HepG2 (cell line): ENCODE measurements around the gene CIAO2B. TPM values are rescaled to one million over a fixed set of nuclear protein-coding genes. Genes with fewer than 3 reads are reported as not detected.

Experiments used
- ATAC-seq: fragments of 200-7000 bp; cut with Tn5 transposase; 3 replicates; pipeline ENCODE4 v1.9.1; 2020; ENCODE audit warnings: mild to moderate bottlenecking, moderate library complexity
- BruUV-seq: library from RNA; stranded (reverse); fragments of 400-500 nt; replicated peaks from 2 replicates; lab custom pipeline; 2021; lab: Mats Ljungman, UMichigan
- CTCF ChIA-PET: fragments of 300-600 bp; formaldehyde crosslinking; extraction: SDS; loops from one replicate; lab custom pipeline; 2021; ENCODE audit warnings: low total read pairs, inconsistent platforms, low intra/inter-chr PET ratio; lab: Yijun Ruan, JAX
- POLR2A ChIA-PET: fragments of 350-600 bp; sonication (Branson Sonifier 250); formaldehyde crosslinking; loops from one replicate; lab custom pipeline; 2020; ENCODE audit warnings: antibody characterized with exemption, inconsistent platforms; lab: Yijun Ruan, JAX
- DNase-seq: peaks from one replicate; pipeline ENCODE4 v3.0.0-alpha.2; 2015; ENCODE audit warnings: low spot score
- FAIRE-seq: peaks from 3 replicates; lab custom pipeline; 2011; peaks lifted over from hg19 to GRCh38; lab: Jason Lieb, UNC
- H2AFZ ChIP-seq: one replicate; pipeline ENCODE4 v1.6.1; 2011; ENCODE audit warnings: low read length, inconsistent platforms
- H3K27ac ChIP-seq: fragments of 300-600 bp; 3 replicates; pipeline ENCODE4 v1.8.0; 2011; ENCODE audit warnings: mixed run types, mild to moderate bottlenecking, mixed read lengths, low read length, inconsistent platforms; ENCODE audit not compliant: insufficient read depth; ENCODE audit errors: extremely low read length
- H3K27me3 ChIP-seq, 2 experiments: fragments of 200-600 bp in 1 of 2; 2 replicates in 1 of 2; 3 replicates in 1 of 2; pipeline versions ENCODE4 v1.6.0 to v1.8.0; 2011; ENCODE audit warnings: low read length in 2 of 2, mild to moderate bottlenecking in 2 of 2, moderate library complexity in 2 of 2, inconsistent platforms in 1 of 2; ENCODE audit not compliant: insufficient read depth in 2 of 2, control insufficient read depth in 1 of 2
- H3K36me3 ChIP-seq, 2 experiments: fragments of 200-600 bp in 1 of 2; replicated peaks in 1 of 2; 2 replicates in 1 of 2; 3 replicates in 1 of 2; pipeline versions ENCODE4 v1.5.1 to v1.8.0; 2011; ENCODE audit warnings: low read length in 2 of 2, inconsistent platforms in 1 of 2; ENCODE audit not compliant: insufficient read depth in 2 of 2, control insufficient read depth in 1 of 2
- H3K4me1 ChIP-seq: 2 replicates; pipeline ENCODE4 v1.5.1; 2012; ENCODE audit warnings: low read length, inconsistent platforms; ENCODE audit not compliant: insufficient read depth
- H3K4me2 ChIP-seq: 2 replicates; pipeline ENCODE4 v1.6.0; 2011; ENCODE audit warnings: low read depth, low read length, inconsistent platforms
- H3K4me3 ChIP-seq, 3 experiments: fragments of 200-600 bp in 1 of 3; sonication (generic), shearing (Covaris generic) in 1 of 3; replicated peaks in 1 of 3; 2 replicates each; pipeline ENCODE4 v1.5.1; 2011 to 2016; ENCODE audit warnings: low read length in 3 of 3, inconsistent platforms in 2 of 3, low read depth in 2 of 3, mild to moderate bottlenecking in 2 of 3, control low read depth in 1 of 3, mixed read lengths in 1 of 3; ENCODE audit not compliant: insufficient read depth in 1 of 3
- H3K79me2 ChIP-seq: one replicate; pipeline ENCODE4 v1.6.1; 2011; ENCODE audit warnings: low read length, inconsistent platforms; ENCODE audit not compliant: insufficient read depth
- H3K9ac ChIP-seq: 2 replicates; pipeline ENCODE4 v1.6.0; 2011; ENCODE audit warnings: mild to moderate bottlenecking, low read depth, low read length, inconsistent platforms; ENCODE audit not compliant: insufficient read depth
- H3K9me3 ChIP-seq: 2 replicates; pipeline ENCODE4 v1.5.1; 2012; ENCODE audit warnings: mild to moderate bottlenecking, low read length
- H4K20me1 ChIP-seq: 2 replicates; pipeline ENCODE4 v1.6.0; 2011; ENCODE audit warnings: inconsistent platforms, mild to moderate bottlenecking, low read length, moderate library complexity; ENCODE audit not compliant: insufficient read depth
- DZIP1 ChIP-seq: sonication (generic); formaldehyde crosslinking; IDR thresholded peaks from 2 replicates; pipeline ENCODE4 v1.5.0; 2020; ENCODE audit warnings: mild to moderate bottlenecking, missing genetic modification reagents
- GATAD1 ChIP-seq: IDR thresholded peaks from 2 replicates; pipeline ENCODE4 v1.6.1; 2016; ENCODE audit warnings: missing genetic modification reagents, missing compliant biosample characterization
- JUND ChIP-seq: sonication (generic); formaldehyde crosslinking; IDR thresholded peaks from 2 replicates; pipeline ENCODE4 v1.8.0; 2022; ENCODE audit warnings: mild to moderate bottlenecking, missing genetic modification reagents
- MATR3 ChIP-seq: sonication (generic); formaldehyde crosslinking; IDR thresholded peaks from 2 replicates; pipeline ENCODE4 v1.4.0; 2020; ENCODE audit warnings: missing genetic modification reagents
- NFYC ChIP-seq: IDR thresholded peaks from 2 replicates; pipeline ENCODE4 v1.6.1; 2016; ENCODE audit warnings: missing genetic modification reagents, missing compliant biosample characterization
- RXRB ChIP-seq: IDR thresholded peaks from 2 replicates; pipeline ENCODE4 v1.6.1; 2016; ENCODE audit warnings: borderline replicate concordance, missing genetic modification reagents, missing compliant biosample characterization
- SP5 ChIP-seq: IDR thresholded peaks from 2 replicates; pipeline ENCODE4 v1.6.1; 2016; ENCODE audit warnings: low read depth, borderline replicate concordance
- THAP7 ChIP-seq: sonication (generic); formaldehyde crosslinking; IDR thresholded peaks from 2 replicates; pipeline ENCODE4 v1.8.1; 2023; ENCODE audit warnings: mild to moderate bottlenecking, missing genetic modification reagents
- TMF1 ChIP-seq: sonication (generic); formaldehyde crosslinking; IDR thresholded peaks from 2 replicates; pipeline ENCODE4 v1.8.1; 2022; ENCODE audit warnings: low read depth, missing genetic modification reagents
- ZGPAT ChIP-seq: IDR thresholded peaks from 2 replicates; pipeline ENCODE4 v1.6.1; 2016; ENCODE audit warnings: mild to moderate bottlenecking
- ZHX1 ChIP-seq: sonication (generic); formaldehyde crosslinking; IDR thresholded peaks from 2 replicates; pipeline ENCODE4 v1.8.1; 2022; ENCODE audit warnings: low read depth, mild to moderate bottlenecking, missing genetic modification reagents
- ZNF580 ChIP-seq: IDR thresholded peaks from 2 replicates; pipeline ENCODE4 v1.6.1; 2016; ENCODE audit warnings: low read depth, borderline replicate concordance
- ZNF616 ChIP-seq: sonication (generic); formaldehyde crosslinking; IDR thresholded peaks from 2 replicates; pipeline ENCODE4 v1.5.0; 2020; ENCODE audit warnings: low read depth, mild to moderate bottlenecking, missing genetic modification reagents
- ZNF709 ChIP-seq: sonication (generic); formaldehyde crosslinking; IDR thresholded peaks from 2 replicates; pipeline ENCODE4 v1.5.0; 2020; ENCODE audit warnings: mild to moderate bottlenecking, missing genetic modification reagents
- WGBS: methylation state at CpG from one replicate; pipeline ENCODE4 v1.1.6; 2017; ENCODE audit warnings: low lambda C conversion rate; 5-methylcytosine and 5-hydroxymethylcytosine counted together
- in situ Hi-C: cut with HindIII; loops from 2 replicates; pipeline ENCODE4 v1.10.0; 2017; ENCODE audit warnings: low pct_unique_long_range_greater_than_20kb; ENCODE audit not compliant: extremely low pct_ligation_motif_present
- intact Hi-C: fragments of 100-400 bp; cut with micrococcal nuclease; formaldehyde crosslinking; loops from one replicate; pipeline ENCODE4 v1.10.0; 2022; ENCODE audit not compliant: unreplicated experiment
- polyA plus RNA-seq, 8 experiments: library from polyadenylated mRNA; depleted of rRNA in 3 of 8; stranded (reverse) in 7 of 8; unstranded in 1 of 8; fragments of >200 nt; fragmentation: Illumina TruSeq in 4 of 8; extraction: Trizol in 4 of 8; gene quantifications; 2 replicates each; pipeline versions ENCODE4 v1.2.1 to v1.2.3, GENCODE V29; 2011 to 2016; ENCODE audit warnings: low read depth in 4 of 8, missing spikeins in 1 of 8, mixed read lengths in 1 of 8; ENCODE audit not compliant: insufficient read depth in 1 of 8
- total RNA-seq, 5 experiments: library from RNA; depleted of rRNA; stranded (reverse); fragments of >200 nt; fragmentation: Illumina TruSeq; extraction: Trizol; gene quantifications; 2 replicates each; pipeline ENCODE4 v1.2.3, GENCODE V29; 2016; ENCODE audit warnings: low read depth in 1 of 5

CIAO2B gene
- total and polyA plus RNA-seq, 2 of the 13 experiments (the other 11 are each of a cell fraction or from before 2014, with no cell fraction given), result 157 to 293 TPM

- TF ChIP-seq ZHX1 (CRISPR knock-in tag) (peak; percentile 56; the same call in 1 of the 2 replicates), ZGPAT (CRISPR knock-in tag) (no peak), RXRB (peak; percentile 25; the same call in 1 of the 2 replicates)
Measured at GRCh38 chr16:66936462-66936861, 2.3 kb upstream of the CIAO2B start (continued).

GRCh38 chr16:66935314-66936011, 1.3 kb upstream of the CIAO2B start, which contains the start of gene CES2:
TSS of gene CES2 (plus strand) at chr16:66935516. CDS start at chr16:66935636, 120 bp downstream.
- Histone ChIP-seq H2AFZ (no peak within 1 kb of the TSS), H4K20me1 (no peaks in the 10 kb centered on the region; the same call in 1 of the 2 replicates), H3K4me1 (peaks cover 60% of the 10 kb centered on the region), H3K9me3 (no peaks in the 10 kb centered on the region), H3K9ac (peak within 1 kb of the TSS; percentile 90), H3K4me2 (peak within 1 kb of the TSS; percentile 89), H3K36me3 (peaks cover 14 to 30% of the 10 kb centered on the region in 2 experiments), H3K27me3 (no peaks in the 10 kb centered on the region; a peak in 1 of 5 replicates), H3K4me3 (peak within 1 kb of the TSS; percentile 81 to 89 (median 88)), H3K27ac (peak within 1 kb of the TSS; percentile 81), H3K79me2 (peaks cover 33% of the 10 kb centered on the region)
- WGBS, result 10% methylated on average over 22 of the region's 44 CpGs
- peak; percentile 93 for ATAC-seq
- TSS peak; percentile 46 for BruUV-seq
- ChIA-PET POLR2A (interaction anchor here (1.6 to 1.7 kb wide), 2 partner anchors 30 to 55 kb away, joined by 6 to 9 read pairs; partner anchors contain the start of gene PDP2), CTCF (no interaction called here)
- intact Hi-C loops (no loop called here), in situ Hi-C loops (loop anchor here (5.0 kb wide), 1 partner anchor 33 kb away; no protein-coding TSS in a partner anchor)
- peak; percentile 84 for DNase-seq
- peak; percentile 78 for FAIRE-seq
- no peak for TF ChIP-seq NFYC (CRISPR knock-in tag)
- peak; percentile 87; the same call in 1 of the 2 replicates for TF ChIP-seq THAP7
- TF ChIP-seq ZNF580 (CRISPR knock-in tag), result peak; percentile 81
- no peak for TF ChIP-seq JUND (CRISPR knock-in tag)
- peak; percentile 60; the same call in 1 of the 2 replicates for TF ChIP-seq GATAD1 (CRISPR knock-in tag)
- TF ChIP-seq MATR3, result no peak
- TF ChIP-seq ZNF709, result peak; percentile 48; the same call in 1 of the 2 replicates
- no peak for TF ChIP-seq ZNF616 (CRISPR knock-in tag)
- peak; percentile 53; the same call in 1 of the 2 replicates for TF ChIP-seq SP5 (CRISPR knock-in tag)
- peak; percentile 92 for TF ChIP-seq TMF1
- TF ChIP-seq DZIP1 (CRISPR knock-in tag), result 0 out of 2 replicates have a peak, but pooled peaks have one; percentile 16
